Kidney (tissue), 14 donors: ENCODE measurements around the gene ACSM6. TPM values are rescaled to one million over a fixed set of nuclear protein-coding genes. Genes with fewer than 3 reads are reported as not detected.
"Not testable (repeated sequence)": the region's sequence is repeated elsewhere in the genome, so short reads cannot be mapped to it uniquely, and the experiment has no call there.

Experiments used
- DNase-seq, 5 donors: peaks; one replicate each; pipeline ENCODE4 v3.0.0-alpha.2; 2013 to 2020
- FAIRE-seq: peaks from 2 replicates; lab custom pipeline; 2012; peaks lifted over from hg19 to GRCh38; lab: Jason Lieb, UNC
- H3K27ac ChIP-seq, 2 donors: one replicate each; pipeline ENCODE4 v1.7.0; 2013; ENCODE audit warnings: low read depth in 2 of 2, low read length in 2 of 2, inconsistent platforms in 1 of 2
- H3K27me3 ChIP-seq: one replicate; pipeline ENCODE4 v1.7.1; 2013; ENCODE audit warnings: low read length, inconsistent platforms; ENCODE audit not compliant: control insufficient read depth, insufficient read depth
- H3K36me3 ChIP-seq, 3 donors: one replicate each; pipeline versions ENCODE4 v1.7.0 to v1.7.1; 2013; ENCODE audit warnings: low read length in 3 of 3, control low read depth in 1 of 3, inconsistent platforms in 1 of 3; ENCODE audit not compliant: insufficient read depth in 3 of 3, control insufficient read depth in 2 of 3
- H3K4me1 ChIP-seq, 3 donors: one replicate each; pipeline versions ENCODE4 v1.7.0 to v1.7.1; 2013; ENCODE audit warnings: low read length in 3 of 3, inconsistent platforms in 1 of 3, low read depth in 1 of 3; ENCODE audit not compliant: control insufficient read depth in 2 of 3, insufficient read depth in 2 of 3
- H3K4me3 ChIP-seq, 3 donors: one replicate each; pipeline versions ENCODE4 v1.7.0 to v1.8.1; 2013; ENCODE audit warnings: low read length in 3 of 3, control low read depth in 1 of 3, inconsistent platforms in 1 of 3
- H3K9ac ChIP-seq, 3 donors: one replicate each; pipeline versions ENCODE4 v1.7.0 to v1.7.1; 2013; ENCODE audit warnings: low read length in 3 of 3, control low read depth in 1 of 3, inconsistent platforms in 1 of 3
- H3K9me3 ChIP-seq, 3 donors: one replicate each; pipeline versions ENCODE4 v1.7.0 to v1.7.1; 2013; ENCODE audit warnings: low read length in 3 of 3, control low read depth in 1 of 3, inconsistent platforms in 1 of 3; ENCODE audit not compliant: control insufficient read depth in 2 of 3, insufficient read depth in 1 of 3
- CTCF ChIP-seq: IDR thresholded peaks from 3 replicates; pipeline ENCODE4 v1.5.1; 2012; ENCODE audit warnings: mild to moderate bottlenecking, moderate library complexity, borderline replicate concordance; ENCODE audit not compliant: insufficient read depth; ENCODE audit errors: extremely low read depth
- intact Hi-C: fragments of 100-400 bp; cut with DNase I; formaldehyde crosslinking; loops from one replicate; pipeline ENCODE4 v1.11.1; 2022
- polyA plus RNA-seq: library from polyadenylated mRNA; stranded (reverse); fragments of 350-450 nt; fragmentation: Illumina TruSeq; extraction: RNeasy Lipid Tissue Mini Kit (QIAGEN cat#74804); gene quantifications from one replicate; pipeline ENCODE4 v1.2.3, GENCODE V29; 2014; ENCODE audit warnings: low read depth, low replicate concordance; ENCODE audit not compliant: insufficient read depth
- total RNA-seq: library from RNA; stranded (reverse); fragmentation: NEBNext Ultra II Directional; extraction: Animal tissue kit (Norgen Biotek cat#: 25700); gene quantifications from one replicate; pipeline ENCODE4 v1.2.1, GENCODE V29; 2021
- donor health status: control.
- donor health status: control.
- donor health status: control.
- donor health status: control.
- donor health status: control.
- donor health status: DM: yes; HTN: yes; CAD: no.
- donor health status: Normal renal cell carcinoma (clear cell type).

The ACSM6 gene
- total and polyA plus RNA-seq, 2 donors from 2014 or later: 0.34 TPM; not detected in 1

GRCh38 chr10:95225136-95225535 lies 31.1 kb downstream of the ACSM6 start:
- FAIRE-seq: no peak

GRCh38 chr10:95228934-95229723 lies 35.1 kb downstream of the ACSM6 start:
- DNase-seq, H3K4me3 ChIP-seq, intact Hi-C loops, H3K9me3 ChIP-seq, H3K36me3 ChIP-seq, H3K27ac ChIP-seq, H3K27me3 ChIP-seq, FAIRE-seq, H3K4me1 ChIP-seq, H3K9ac ChIP-seq: not testable (repeated sequence)

More at GRCh38 chr10:95225136-95225535, 31.1 kb downstream of the ACSM6 start:
- intact Hi-C loops: no loop called here
- Histone ChIP-seq H3K4me1 (no peaks in the 10 kb centered on the region), H3K9ac (no peak overlapping the region), H3K27ac (no peak overlapping the region), H3K27me3 (no peaks in the 10 kb centered on the region), H3K9me3 (no peaks in the 10 kb centered on the region), H3K4me3 (no peak overlapping the region), H3K36me3 (no peaks in the 10 kb centered on the region)
- no peak for DNase-seq
- TF ChIP-seq CTCF: no peak

GRCh38 chr10:95229724-95230627 lies 35.9 kb downstream of the ACSM6 start:
- FAIRE-seq: no peak
- no peak overlapping the region for H3K27ac ChIP-seq
- peak in 1 of 5 donors; percentile 56 for DNase-seq
- no peaks in the 10 kb centered on the region for H3K27me3 ChIP-seq
- H3K9me3 ChIP-seq: no peaks in the 10 kb centered on the region
- H3K36me3 ChIP-seq: no peaks in the 10 kb centered on the region
- no peaks in the 10 kb centered on the region for H3K4me1 ChIP-seq
- H3K9ac ChIP-seq: peak overlapping the region in 1 of 3 donors; percentile 62
- peak overlapping the region; percentile 61 to 75 (median 68) for H3K4me3 ChIP-seq
- TF ChIP-seq CTCF: no peak
- intact Hi-C loops: no loop called here

- H3K9me3 ChIP-seq, FAIRE-seq, H3K4me1 ChIP-seq, H3K27me3 ChIP-seq, intact Hi-C loops, H3K27ac ChIP-seq, H3K36me3 ChIP-seq: not testable (repeated sequence)
- DNase-seq: peak; percentile 67 to 92 (median 80)
- Histone ChIP-seq H3K4me3 (peak overlapping the region; percentile 61 to 75 (median 68)), H3K9ac (peak overlapping the region in 1 of 3 donors; percentile 62)
Observed at GRCh38 chr10:95230677-95231586, 36.9 kb downstream of the ACSM6 start.
